ENCODE measurements around the gene PRM3.

PRM3 gene

DNA sequence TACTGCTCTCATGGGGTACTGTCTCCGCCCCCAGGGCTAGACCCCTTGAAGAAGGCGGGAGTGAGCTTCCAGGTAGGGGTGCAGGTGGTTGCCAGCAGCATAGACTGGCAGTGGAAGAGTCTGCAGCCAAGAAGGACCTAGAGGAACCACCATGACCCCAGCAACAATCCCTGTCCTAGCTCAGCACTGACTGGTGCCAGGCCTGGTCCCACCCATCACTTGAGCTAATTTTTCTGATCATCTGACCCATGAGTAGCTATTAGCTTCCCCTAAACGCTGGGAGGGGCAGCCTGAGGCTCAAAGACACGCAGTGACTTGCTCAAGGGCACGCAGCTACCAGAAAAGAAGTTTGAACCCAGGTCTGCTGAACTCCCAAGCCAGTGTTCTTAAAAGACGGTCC lies 945 bp downstream of the PRM3 start:
- no peak for DNase-seq (ENCODE audit: low read depth)
- no peak overlapping the region for H3K4me3 ChIP-seq (ENCODE audit: low read depth, low read length)
- TF ChIP-seq, protein P1, sequence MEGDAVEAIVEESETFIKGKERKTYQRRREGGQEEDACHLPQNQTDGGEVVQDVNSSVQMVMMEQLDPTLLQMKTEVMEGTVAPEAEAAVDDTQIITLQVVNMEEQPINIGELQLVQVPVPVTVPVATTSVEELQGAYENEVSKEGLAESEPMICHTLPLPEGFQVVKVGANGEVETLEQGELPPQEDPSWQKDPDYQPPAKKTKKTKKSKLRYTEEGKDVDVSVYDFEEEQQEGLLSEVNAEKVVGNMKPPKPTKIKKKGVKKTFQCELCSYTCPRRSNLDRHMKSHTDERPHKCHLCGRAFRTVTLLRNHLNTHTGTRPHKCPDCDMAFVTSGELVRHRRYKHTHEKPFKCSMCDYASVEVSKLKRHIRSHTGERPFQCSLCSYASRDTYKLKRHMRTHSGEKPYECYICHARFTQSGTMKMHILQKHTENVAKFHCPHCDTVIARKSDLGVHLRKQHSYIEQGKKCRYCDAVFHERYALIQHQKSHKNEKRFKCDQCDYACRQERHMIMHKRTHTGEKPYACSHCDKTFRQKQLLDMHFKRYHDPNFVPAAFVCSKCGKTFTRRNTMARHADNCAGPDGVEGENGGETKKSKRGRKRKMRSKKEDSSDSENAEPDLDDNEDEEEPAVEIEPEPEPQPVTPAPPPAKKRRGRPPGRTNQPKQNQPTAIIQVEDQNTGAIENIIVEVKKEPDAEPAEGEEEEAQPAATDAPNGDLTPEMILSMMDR (conservative IDR thresholded peaks at IDR 0.05; ENCODE audit: low read depth, low read length) = no peak

- DNase-seq (ENCODE audit: low read depth) = no peak
- H3K4me3 ChIP-seq (ENCODE audit: low read depth, low read length) = no peak overlapping the region
- TF ChIP-seq, protein P1 (conservative IDR thresholded peaks at IDR 0.05; ENCODE audit: low read depth, low read length) = no peak
Observed at GRCh38 chr16:11271610-11272009, 1.8 kb downstream of the PRM3 start.

- H3K4me3 ChIP-seq (ENCODE audit: low read depth, low read length) = no peak overlapping the region
- no peak for DNase-seq (ENCODE audit: low read depth)
- TF ChIP-seq, protein P1 (conservative IDR thresholded peaks at IDR 0.05; ENCODE audit: low read depth, low read length) = no peak
Observed at GRCh38 chr16:11270602-11271162, 2.7 kb downstream of the PRM3 start.

DNA sequence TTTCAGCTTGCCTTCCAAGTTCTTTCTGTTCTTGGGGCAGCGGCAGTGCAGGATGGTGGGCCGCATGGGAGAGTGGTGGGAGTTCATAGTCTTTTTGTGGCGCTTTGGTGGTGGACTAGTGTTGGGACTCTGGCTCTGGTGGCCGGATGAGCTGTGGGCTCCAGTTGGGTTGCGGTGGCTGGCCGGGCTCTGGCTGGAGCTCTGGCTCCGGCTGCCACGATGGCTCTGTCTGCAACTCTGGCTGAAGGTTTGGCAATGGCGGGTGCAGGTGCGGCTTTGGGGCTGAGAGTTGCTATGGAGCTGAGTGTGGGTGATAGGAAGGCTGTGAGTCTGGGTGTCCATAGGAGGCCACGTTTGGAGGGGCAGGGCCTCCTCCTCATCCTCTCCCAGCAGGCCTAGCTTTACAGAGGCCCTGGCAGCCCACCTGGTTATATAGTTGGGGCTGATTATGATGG lies 4.5 kb downstream of the PRM3 start, which contains the start of gene TNP2:
TSS of gene TNP2 (minus strand) at position 405 of the 455 bp plus-strand sequence. CDS start at position 342, 63 bp downstream.
- DNase-seq (ENCODE audit: low read depth) = no peak
- TF ChIP-seq, protein P1 (conservative IDR thresholded peaks at IDR 0.05; ENCODE audit: low read depth, low read length) = no peak

DNA sequence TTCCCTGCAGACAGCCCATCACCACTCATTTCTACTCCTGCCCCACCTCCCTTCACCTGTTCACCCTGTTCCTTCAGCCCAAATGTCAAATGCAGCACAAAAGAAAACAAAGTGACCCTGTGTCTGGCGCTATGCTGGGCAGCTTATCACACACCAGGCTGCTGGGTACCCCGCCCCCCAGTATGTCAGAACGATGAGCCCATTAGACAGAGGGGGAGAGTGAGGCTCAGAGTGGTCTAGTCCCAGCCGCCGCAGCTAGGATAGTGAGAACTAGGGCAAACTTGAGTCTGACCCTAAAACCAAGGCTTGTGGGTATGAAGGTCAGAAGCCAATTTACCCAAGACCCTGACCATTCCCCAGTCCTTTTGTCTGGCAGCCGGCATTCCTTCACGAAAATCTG lies 8.3 kb downstream of the PRM3 start:
- no peak for DNase-seq (ENCODE audit: low read depth)
- no peak overlapping the region for H3K4me3 ChIP-seq (ENCODE audit: low read depth, low read length)
- TF ChIP-seq, protein P1 (conservative IDR thresholded peaks at IDR 0.05; ENCODE audit: low read depth, low read length) = no peak

More for the DNA sequence above, 4.5 kb downstream of the PRM3 start, which contains the start of gene TNP2:
- no peak within 1 kb of the TSS for H3K4me3 ChIP-seq (ENCODE audit: low read depth, low read length)

GRCh38 chr16:11264155-11264832 lies 9.1 kb downstream of the PRM3 start:
- TF ChIP-seq, protein P1 (conservative IDR thresholded peaks at IDR 0.05; ENCODE audit: low read depth, low read length) = no peak
- no peak for DNase-seq (ENCODE audit: low read depth)
- H3K4me3 ChIP-seq (ENCODE audit: low read depth, low read length) = no peak overlapping the region

- TF ChIP-seq, protein P1 (conservative IDR thresholded peaks at IDR 0.05; ENCODE audit: low read depth, low read length) = no peak
- DNase-seq (ENCODE audit: low read depth) = no peak
- no peak overlapping the region for H3K4me3 ChIP-seq (ENCODE audit: low read depth, low read length)
Observed at GRCh38 chr16:11263737-11264136, 9.7 kb downstream of the PRM3 start.
